H9 (cell line): ENCODE results near the gene JRKL. TPM values are rescaled to one million over a fixed set of nuclear protein-coding genes. Genes with fewer than 3 reads are reported as not detected.

ENCODE experiments used
- DNase-seq: peaks from one replicate; pipeline ENCODE4 v3.0.0-alpha.2; 2017
- H2AFZ ChIP-seq: one replicate; pipeline ENCODE4 v1.6.1; 2013; ENCODE audit warnings: mild to moderate bottlenecking, low read length, control low read depth, moderate library complexity
- H2AK5ac ChIP-seq: 2 replicates; pipeline ENCODE4 v1.6.1; 2013; ENCODE audit warnings: low read length, control low read depth, mixed read lengths; ENCODE audit not compliant: insufficient read length
- H2BK120ac ChIP-seq: one replicate; pipeline ENCODE4 v1.6.1; 2013; ENCODE audit warnings: low read depth, mild to moderate bottlenecking, low read length, control low read depth, inconsistent platforms; ENCODE audit not compliant: poor library complexity, severe bottlenecking
- H2BK12ac ChIP-seq: 2 replicates; pipeline ENCODE4 v1.6.1; 2013; ENCODE audit warnings: low read length, control low read depth, mixed read lengths, low read depth; ENCODE audit not compliant: insufficient read length
- H2BK15ac ChIP-seq: 2 replicates; pipeline ENCODE4 v1.6.1; 2013; ENCODE audit warnings: low read depth, low read length, control low read depth
- H2BK20ac ChIP-seq: one replicate; pipeline ENCODE4 v1.6.1; 2013; ENCODE audit warnings: low read depth, mild to moderate bottlenecking, low read length, control low read depth, inconsistent platforms; ENCODE audit not compliant: poor library complexity, severe bottlenecking
- H2BK5ac ChIP-seq: 2 replicates; pipeline ENCODE4 v1.6.1; 2013; ENCODE audit warnings: low read length, control low read depth, mixed read lengths; ENCODE audit not compliant: insufficient read length
- H3K14ac ChIP-seq: 2 replicates; pipeline ENCODE4 v1.6.1; 2013; ENCODE audit warnings: low read length, control low read depth; ENCODE audit not compliant: insufficient read depth
- H3K18ac ChIP-seq: 2 replicates; pipeline ENCODE4 v1.6.1; 2013; ENCODE audit warnings: low read depth, mild to moderate bottlenecking, mixed read lengths, low read length, control low read depth; ENCODE audit not compliant: insufficient read length
- H3K23ac ChIP-seq: 2 replicates; pipeline ENCODE4 v1.6.1; 2013; ENCODE audit warnings: low read length, control low read depth, mixed read lengths, low read depth; ENCODE audit not compliant: insufficient read length
- H3K23me2 ChIP-seq: 2 replicates; pipeline ENCODE4 v1.6.1; 2013; ENCODE audit warnings: low read depth, mild to moderate bottlenecking, mixed read lengths, low read length, control low read depth; ENCODE audit not compliant: insufficient read length, poor library complexity, severe bottlenecking
- H3K27ac ChIP-seq: 2 replicates; pipeline ENCODE4 v1.5.1; 2013; ENCODE audit warnings: low read length, control low read depth, mixed read lengths, low read depth; ENCODE audit not compliant: insufficient read length
- H3K27me3 ChIP-seq: 2 replicates; pipeline ENCODE4 v1.6.1; 2013; ENCODE audit warnings: low read length, control low read depth, inconsistent platforms; ENCODE audit not compliant: insufficient read depth
- H3K4ac ChIP-seq: 2 replicates; pipeline ENCODE4 v1.6.1; 2013; ENCODE audit warnings: low read depth, mild to moderate bottlenecking, control low read depth, inconsistent platforms, low read length, moderate library complexity
- H3K4me1 ChIP-seq: 2 replicates; pipeline ENCODE4 v1.6.1; 2013; ENCODE audit warnings: low read length, control low read depth, inconsistent platforms; ENCODE audit not compliant: insufficient read depth
- H3K4me2 ChIP-seq: 2 replicates; pipeline ENCODE4 v1.6.1; 2013; ENCODE audit warnings: low read length, control low read depth, mixed read lengths; ENCODE audit not compliant: insufficient read length, insufficient read depth
- H3K56ac ChIP-seq: 2 replicates; pipeline ENCODE4 v1.6.1; 2013; ENCODE audit warnings: low read depth, mild to moderate bottlenecking, mixed read lengths, low read length, control low read depth; ENCODE audit not compliant: insufficient read length
- H3K79me1 ChIP-seq: 2 replicates; pipeline ENCODE4 v1.6.1; 2013; ENCODE audit warnings: low read depth, mild to moderate bottlenecking, moderate library complexity, low read length, control low read depth, inconsistent platforms; ENCODE audit not compliant: insufficient read depth, poor library complexity, severe bottlenecking
- H3K79me2 ChIP-seq: 2 replicates; pipeline ENCODE4 v1.6.1; 2013; ENCODE audit warnings: low read length, control low read depth, inconsistent platforms; ENCODE audit not compliant: insufficient read depth
- H3K9ac ChIP-seq: 2 replicates; pipeline ENCODE4 v1.6.1; 2013; ENCODE audit warnings: low read length, control low read depth, mixed read lengths; ENCODE audit not compliant: insufficient read length; ENCODE audit errors: extremely low read depth
- H3K9me3 ChIP-seq: one replicate; pipeline ENCODE4 v1.6.1; 2013; ENCODE audit warnings: low read depth, low read length, inconsistent platforms; ENCODE audit not compliant: control insufficient read depth
- H3T11ph ChIP-seq: one replicate; pipeline ENCODE4 v1.6.1; 2013; ENCODE audit warnings: mild to moderate bottlenecking, low read length, control low read depth, inconsistent platforms
- H4K20me1 ChIP-seq: one replicate; pipeline ENCODE4 v1.6.1; 2013; ENCODE audit not compliant: control insufficient read depth, insufficient read length, insufficient read depth
- H4K5ac ChIP-seq: 2 replicates; pipeline ENCODE4 v1.6.1; 2013; ENCODE audit warnings: low read depth, mild to moderate bottlenecking, mixed read lengths, low read length, control low read depth; ENCODE audit not compliant: insufficient read length
- H4K8ac ChIP-seq: replicated peaks from 2 replicates; pipeline ENCODE4 v1.6.1; 2013; ENCODE audit warnings: low read length, control low read depth, mixed read lengths, low read depth; ENCODE audit not compliant: insufficient read length
- H4K91ac ChIP-seq: 2 replicates; pipeline ENCODE4 v1.6.1; 2013; ENCODE audit warnings: low read depth, mild to moderate bottlenecking, moderate library complexity, mixed read lengths, low read length, control low read depth; ENCODE audit not compliant: insufficient read length
- H3K27ac Mint-ChIP-seq, 3 experiments: 2 replicates in 2 of 3; 3 replicates in 1 of 3; pipeline ENCODE4 v1.8.0; 2020 to 2021; ENCODE audit warnings: mixed read lengths in 3 of 3, mild to moderate bottlenecking in 1 of 3, moderate library complexity in 1 of 3
- H3K27me3 Mint-ChIP-seq: 2 replicates; pipeline ENCODE4 v1.8.0; 2021; ENCODE audit warnings: low read depth, mild to moderate bottlenecking, moderate library complexity, mixed read lengths
- H3K36me3 Mint-ChIP-seq, 3 experiments: 2 replicates in 2 of 3; 3 replicates in 1 of 3; pipeline ENCODE4 v1.8.0; 2020 to 2021; ENCODE audit warnings: low read depth in 3 of 3, mixed read lengths in 3 of 3; ENCODE audit not compliant: insufficient read depth in 1 of 3
- H3K4me1 Mint-ChIP-seq, 2 experiments: 2 replicates each; pipeline ENCODE4 v1.8.0; 2020; ENCODE audit warnings: mixed read lengths in 2 of 2
- H3K4me3 Mint-ChIP-seq, 2 experiments: 2 replicates in 1 of 2; 3 replicates in 1 of 2; pipeline ENCODE4 v1.8.0; 2020 to 2021; ENCODE audit warnings: mild to moderate bottlenecking in 2 of 2, mixed read lengths in 2 of 2, moderate library complexity in 1 of 2
- H3K9me3 Mint-ChIP-seq, 2 experiments: 2 replicates in 1 of 2; 3 replicates in 1 of 2; pipeline ENCODE4 v1.8.0; 2020; ENCODE audit warnings: mild to moderate bottlenecking in 2 of 2, mixed read lengths in 2 of 2, moderate library complexity in 1 of 2
- WGBS: extraction: QIAGEN DNeasy Blood & Tissue Kit; methylation state at CpG from one replicate; pipeline ENCODE4 v1.1.7; 2013; ENCODE audit warnings: missing lambda C conversion rate, low lambda C conversion rate, mixed read lengths; ENCODE audit not compliant: insufficient read length; ENCODE audit errors: extremely low coverage; 5-methylcytosine and 5-hydroxymethylcytosine counted together
- total RNA-seq: library from RNA; stranded (reverse); gene quantifications from 2 replicates; pipeline ENCODE4 v1.2.1, GENCODE V29; 2021
- TF ChIP-seq, protein P1 (sequence below): fragments of 200-600 bp; sonication (generic); conservative IDR thresholded peaks from 3 replicates; pipeline ENCODE4 v1.8.0; 2021; ENCODE audit warnings: antibody characterized with exemption, mild to moderate bottlenecking

Gene JRKL
- total RNA-seq, 1 experiment from 2014 or later, result 3.6 TPM

DNA sequence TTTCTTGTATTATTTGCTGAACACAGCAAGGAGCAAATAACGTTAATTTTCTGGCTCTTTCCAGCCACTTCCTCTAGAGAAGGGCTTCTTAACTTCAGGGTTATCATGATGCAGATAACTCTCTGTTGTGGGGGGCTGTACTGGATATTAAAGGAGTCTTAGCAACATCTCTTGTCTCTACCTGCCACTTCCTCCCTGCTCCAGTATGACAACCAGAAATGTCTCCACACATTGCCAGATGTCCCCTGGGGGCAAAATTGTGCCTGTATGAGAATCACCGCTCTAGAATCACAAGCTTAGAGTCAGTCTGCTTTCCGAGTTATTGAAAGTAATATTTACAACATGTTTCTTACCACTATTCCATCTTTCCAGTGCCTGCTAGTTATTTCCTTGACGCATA, 6.8 kb downstream of the JRKL start:
- no peak overlapping the region for H3K27ac ChIP-seq
- no peak overlapping the region for H2BK15ac ChIP-seq
- H3T11ph ChIP-seq, result no peak overlapping the region
- H3K9me3 ChIP-seq, result no peaks in the 10 kb centered on the region
- no peak overlapping the region for H4K5ac ChIP-seq
- no peak overlapping the region for H3K9ac ChIP-seq
- Mint-ChIP-seq H3K36me3 (peaks cover 3 to 14% (median 5%) of the 10 kb centered on the region in 3 experiments; a peak in 5 of 7 replicates), H3K9me3 (peaks cover 2 to 3% of the 10 kb centered on the region in 2 experiments; a peak in 3 of 5 replicates), H3K4me1 (no peaks in the 10 kb centered on the region), H3K27ac (no peak overlapping the region), H3K27me3 (no peaks in the 10 kb centered on the region), H3K4me3 (no peak overlapping the region)
- no peak overlapping the region for H3K23ac ChIP-seq
- H3K18ac ChIP-seq, result no peak overlapping the region
- H4K20me1 ChIP-seq, result no peaks in the 10 kb centered on the region
- no peaks in the 10 kb centered on the region; the same call in 1 of the 2 replicates for H3K4me1 ChIP-seq
- no peaks in the 10 kb centered on the region for H3K79me1 ChIP-seq
- H4K8ac ChIP-seq, result no peak overlapping the region
- H3K14ac ChIP-seq, result no peak overlapping the region
- TF ChIP-seq, protein P1, sequence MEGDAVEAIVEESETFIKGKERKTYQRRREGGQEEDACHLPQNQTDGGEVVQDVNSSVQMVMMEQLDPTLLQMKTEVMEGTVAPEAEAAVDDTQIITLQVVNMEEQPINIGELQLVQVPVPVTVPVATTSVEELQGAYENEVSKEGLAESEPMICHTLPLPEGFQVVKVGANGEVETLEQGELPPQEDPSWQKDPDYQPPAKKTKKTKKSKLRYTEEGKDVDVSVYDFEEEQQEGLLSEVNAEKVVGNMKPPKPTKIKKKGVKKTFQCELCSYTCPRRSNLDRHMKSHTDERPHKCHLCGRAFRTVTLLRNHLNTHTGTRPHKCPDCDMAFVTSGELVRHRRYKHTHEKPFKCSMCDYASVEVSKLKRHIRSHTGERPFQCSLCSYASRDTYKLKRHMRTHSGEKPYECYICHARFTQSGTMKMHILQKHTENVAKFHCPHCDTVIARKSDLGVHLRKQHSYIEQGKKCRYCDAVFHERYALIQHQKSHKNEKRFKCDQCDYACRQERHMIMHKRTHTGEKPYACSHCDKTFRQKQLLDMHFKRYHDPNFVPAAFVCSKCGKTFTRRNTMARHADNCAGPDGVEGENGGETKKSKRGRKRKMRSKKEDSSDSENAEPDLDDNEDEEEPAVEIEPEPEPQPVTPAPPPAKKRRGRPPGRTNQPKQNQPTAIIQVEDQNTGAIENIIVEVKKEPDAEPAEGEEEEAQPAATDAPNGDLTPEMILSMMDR, result no peak
- H3K4me2 ChIP-seq, result no peak overlapping the region
- H3K27me3 ChIP-seq, result no peaks in the 10 kb centered on the region
- no CpG with 5 or more reads among the region's 4 CpGs for WGBS
- no peak overlapping the region for H3K4ac ChIP-seq
- no peak overlapping the region for H4K91ac ChIP-seq
- H2AFZ ChIP-seq, result no peak overlapping the region
- H2BK120ac ChIP-seq, result no peak overlapping the region
- no peak overlapping the region for H2BK20ac ChIP-seq
- DNase-seq, result no peak
- no peak overlapping the region for H2BK12ac ChIP-seq
- H3K56ac ChIP-seq, result no peak overlapping the region
- H2AK5ac ChIP-seq, result no peak overlapping the region
- H2BK5ac ChIP-seq, result no peak overlapping the region
- no peaks in the 10 kb centered on the region for H3K23me2 ChIP-seq
- H3K79me2 ChIP-seq, result no peaks in the 10 kb centered on the region
